ENCODE measurements around the gene ST3GAL2.
"Not testable (repeated sequence)": the region's sequence is repeated elsewhere in the genome, so short reads cannot be mapped to it uniquely, and the experiment has no call there.

- not testable (repeated sequence) for TF ChIP-seq ZNF274 (IDR thresholded peaks at IDR 0.05; ENCODE audit: low read depth, low read length); SUZ12 (IDR thresholded peaks at IDR 0.05; ENCODE audit: extremely low read depth, insufficient read depth, insufficient read length)
Observed at GRCh38 chr16:70370145-70370544, 68.8 kb downstream of the ST3GAL2 start.
